BLaER1 treated with 17β-estradiol and CSF1 and Interleukin-3, amounts not matched to agents 10 nM and 100 nM (cell line): ENCODE data around the gene TFF2.
A peak's percentile ranks its signal among the peaks of the same experiment; 100 is the strongest.

Experiments used
- H3K27ac ChIP-seq, 11 experiments: shearing (Covaris generic); formaldehyde crosslinking; 2 replicates each; pipeline ENCODE4 v1.8.1; 2022
- H3K27me3 ChIP-seq, 11 experiments: shearing (Covaris generic); formaldehyde crosslinking; 2 replicates each; pipeline ENCODE4 v1.8.1; 2022
- H3K36me3 ChIP-seq, 11 experiments: shearing (Covaris generic); formaldehyde crosslinking; 2 replicates each; pipeline ENCODE4 v1.8.1; 2022
- H3K4me1 ChIP-seq, 10 experiments: shearing (Covaris generic); formaldehyde crosslinking; 2 replicates each; pipeline ENCODE4 v1.8.1; 2022
- H3K4me2 ChIP-seq, 11 experiments: shearing (Covaris generic); formaldehyde crosslinking; 2 replicates each; pipeline ENCODE4 v1.8.1; 2022
- H3K4me3 ChIP-seq, 10 experiments: shearing (Covaris generic); formaldehyde crosslinking; 2 replicates each; pipeline ENCODE4 v1.8.1; 2022
- H3K9ac ChIP-seq, 11 experiments: shearing (Covaris generic); formaldehyde crosslinking; 2 replicates each; pipeline ENCODE4 v1.8.1; 2022
- H3K9me3 ChIP-seq, 11 experiments: shearing (Covaris generic); formaldehyde crosslinking; replicated peaks in 1 of 11; 2 replicates each; pipeline ENCODE4 v1.8.1; 2022
- H4K20me1 ChIP-seq, 11 experiments: shearing (Covaris generic); formaldehyde crosslinking; 2 replicates each; pipeline ENCODE4 v1.8.1; 2022
- Cebpa-rat ChIP-seq, 11 experiments: shearing (Covaris generic); IDR thresholded peaks; 2 replicates each; pipeline ENCODE4 v1.8.1; 2022

TFF2 gene

GRCh38 chr21:42306366-42307035 lies 44.3 kb downstream of the TFF2 start:
- H4K20me1 ChIP-seq = peaks cover 0 to 11% (median 0%) of the 10 kb centered on the region in 11 experiments; a peak in 4 of 22 replicates
- peaks cover 0 to 5% (median 0%) of the 10 kb centered on the region in 11 experiments; a peak in 1 of 22 replicates for H3K27me3 ChIP-seq
- no peaks in the 10 kb centered on the region for H3K36me3 ChIP-seq
- peak overlapping the region; percentile 2 to 87 (median 70); a peak in 20 of 22 replicates for H3K4me2 ChIP-seq
- H3K27ac ChIP-seq = 0 out of 22 replicates have a peak overlapping the region, but pooled peaks of 1 of the 11 experiments have one; percentile 16
- no peak for TF ChIP-seq Cebpa-rat (IDR thresholded peaks at IDR 0.05)
- peak overlapping the region in 2 of 11 experiments; percentile 4 to 6; a peak in 3 of 22 replicates for H3K9ac ChIP-seq
- H3K4me3 ChIP-seq = no peak overlapping the region
- H3K9me3 ChIP-seq = no peaks in the 10 kb centered on the region
- H3K4me1 ChIP-seq = peaks cover 34 to 93% (median 75%) of the 10 kb centered on the region in 10 experiments

GRCh38 chr21:42305707-42306147 lies 45.1 kb downstream of the TFF2 start:
- no peak overlapping the region for H3K9ac ChIP-seq
- no peak overlapping the region for H3K4me3 ChIP-seq
- peaks cover 42 to 91% (median 79%) of the 10 kb centered on the region in 10 experiments for H3K4me1 ChIP-seq
- H4K20me1 ChIP-seq = peaks cover 0 to 19% (median 0%) of the 10 kb centered on the region in 11 experiments; a peak in 4 of 22 replicates
- H3K36me3 ChIP-seq = no peaks in the 10 kb centered on the region
- H3K4me2 ChIP-seq = peak overlapping the region in 8 of 11 experiments; percentile 60 to 87 (median 76); a peak in 15 of 22 replicates
- no peaks in the 10 kb centered on the region for H3K9me3 ChIP-seq
- peaks cover 0 to 5% (median 0%) of the 10 kb centered on the region in 11 experiments; a peak in 1 of 22 replicates for H3K27me3 ChIP-seq
- TF ChIP-seq Cebpa-rat (IDR thresholded peaks at IDR 0.05) = no peak
- H3K27ac ChIP-seq = no peak overlapping the region

GRCh38 chr21:42304556-42305454 lies 46.0 kb downstream of the TFF2 start:
- peaks cover 42 to 82% (median 71%) of the 10 kb centered on the region in 10 experiments for H3K4me1 ChIP-seq

GRCh38 chr21:42303443-42303842 lies 47.4 kb downstream of the TFF2 start:
- H3K4me1 ChIP-seq = peaks cover 31 to 74% (median 63%) of the 10 kb centered on the region in 10 experiments
- no peak overlapping the region for H3K4me2 ChIP-seq

More at GRCh38 chr21:42304556-42305454, 46.0 kb downstream of the TFF2 start:
- no peak overlapping the region for H3K9ac ChIP-seq
- H3K9me3 ChIP-seq = no peaks in the 10 kb centered on the region
- no peak overlapping the region for H3K27ac ChIP-seq
- peak overlapping the region in 6 of 11 experiments; percentile 10 to 85 (median 32); a peak in 7 of 22 replicates for H3K4me2 ChIP-seq
- no peak for TF ChIP-seq Cebpa-rat (IDR thresholded peaks at IDR 0.05)
- peaks cover 0 to 28% (median 0%) of the 10 kb centered on the region in 11 experiments; a peak in 4 of 22 replicates for H4K20me1 ChIP-seq
- H3K27me3 ChIP-seq = no peaks in the 10 kb centered on the region
- no peak overlapping the region for H3K4me3 ChIP-seq
- peaks cover 0 to 4% (median 0%) of the 10 kb centered on the region in 11 experiments; a peak in 2 of 22 replicates for H3K36me3 ChIP-seq

GRCh38 chr21:42302794-42303193 lies 48.0 kb downstream of the TFF2 start:
- no peaks in the 10 kb centered on the region for H3K9me3 ChIP-seq
- peaks cover 26 to 68% (median 57%) of the 10 kb centered on the region in 10 experiments for H3K4me1 ChIP-seq
- H3K27ac ChIP-seq = no peak overlapping the region
- no peak overlapping the region for H3K9ac ChIP-seq
- no peak for TF ChIP-seq Cebpa-rat (IDR thresholded peaks at IDR 0.05)
- peaks cover 0 to 47% (median 0%) of the 10 kb centered on the region in 11 experiments; a peak in 4 of 22 replicates for H4K20me1 ChIP-seq
- H3K4me2 ChIP-seq = peak overlapping the region in 1 of 11 experiments; percentile 61; a peak in 2 of 22 replicates
- H3K36me3 ChIP-seq = peaks cover 0 to 17% (median 7%) of the 10 kb centered on the region in 11 experiments; a peak in 12 of 22 replicates
- no peaks in the 10 kb centered on the region for H3K27me3 ChIP-seq
- H3K4me3 ChIP-seq = no peak overlapping the region

More at GRCh38 chr21:42303443-42303842, 47.4 kb downstream of the TFF2 start:
- no peak overlapping the region for H3K9ac ChIP-seq
- H4K20me1 ChIP-seq = peaks cover 0 to 41% (median 0%) of the 10 kb centered on the region in 11 experiments; a peak in 4 of 22 replicates
- no peaks in the 10 kb centered on the region for H3K9me3 ChIP-seq
- no peaks in the 10 kb centered on the region for H3K27me3 ChIP-seq
- TF ChIP-seq Cebpa-rat (IDR thresholded peaks at IDR 0.05) = no peak
- H3K4me3 ChIP-seq = no peak overlapping the region
- no peak overlapping the region for H3K27ac ChIP-seq
- peaks cover 0 to 13% (median 3%) of the 10 kb centered on the region in 11 experiments; a peak in 6 of 22 replicates for H3K36me3 ChIP-seq

- peaks cover 0 to 23% (median 13%) of the 10 kb centered on the region in 11 experiments; a peak in 15 of 22 replicates for H3K36me3 ChIP-seq
- peak overlapping the region in 5 of 11 experiments; percentile 0 to 38 (median 21); a peak in 4 of 22 replicates for H3K9ac ChIP-seq
- no peaks in the 10 kb centered on the region for H3K27me3 ChIP-seq
- H3K4me3 ChIP-seq = no peak overlapping the region
- peak overlapping the region; percentile 34 to 82 (median 67); a peak in 21 of 22 replicates for H3K4me2 ChIP-seq
- H3K9me3 ChIP-seq = no peaks in the 10 kb centered on the region
- no peak overlapping the region; a peak in 1 of 22 replicates for H3K27ac ChIP-seq
- TF ChIP-seq Cebpa-rat (IDR thresholded peaks at IDR 0.05) = no peak
- H3K4me1 ChIP-seq = peaks cover 24 to 61% (median 50%) of the 10 kb centered on the region in 10 experiments
- H4K20me1 ChIP-seq = peaks cover 0 to 47% (median 0%) of the 10 kb centered on the region in 11 experiments; a peak in 4 of 22 replicates
Observed at GRCh38 chr21:42302076-42302650, 48.6 kb downstream of the TFF2 start.

- no peaks in the 10 kb centered on the region for H3K27me3 ChIP-seq
- no peak overlapping the region for H3K4me3 ChIP-seq
- H3K36me3 ChIP-seq = peaks cover 0 to 29% (median 19%) of the 10 kb centered on the region in 11 experiments; a peak in 20 of 22 replicates
- peak overlapping the region in 2 of 11 experiments; percentile 1 to 11; a peak in 2 of 22 replicates for H3K27ac ChIP-seq
- H3K4me1 ChIP-seq = peaks cover 18 to 55% (median 44%) of the 10 kb centered on the region in 10 experiments
- H3K9me3 ChIP-seq = no peaks in the 10 kb centered on the region
- H4K20me1 ChIP-seq = peaks cover 0 to 52% (median 0%) of the 10 kb centered on the region in 11 experiments; a peak in 4 of 22 replicates
- H3K4me2 ChIP-seq = peak overlapping the region; percentile 34 to 82 (median 67)
- peak overlapping the region in 6 of 11 experiments; percentile 0 to 38 (median 19); a peak in 5 of 22 replicates for H3K9ac ChIP-seq
- TF ChIP-seq Cebpa-rat (IDR thresholded peaks at IDR 0.05) = no peak
Observed at GRCh38 chr21:42301371-42302075, 49.3 kb downstream of the TFF2 start.
